Mesenchymal stem cell (in vitro differentiated cells and primary cell): ENCODE data around the gene SMAD3.

ENCODE experiments used
- DNase-seq: peaks from one replicate; pipeline ENCODE4 v3.0.0-alpha.2; 2013
- H2AFZ ChIP-seq: one replicate; pipeline ENCODE4 v1.6.1; 2013; ENCODE audit warnings: low read depth, mild to moderate bottlenecking, control low read depth, inconsistent platforms, low read length, moderate library complexity
- H2AK5ac ChIP-seq: 2 replicates; pipeline ENCODE4 v1.6.1; 2013; ENCODE audit warnings: low read length, moderate library complexity, mild to moderate bottlenecking, inconsistent platforms; ENCODE audit not compliant: severe bottlenecking
- H2BK120ac ChIP-seq: one replicate; pipeline ENCODE4 v1.6.1; 2013; ENCODE audit warnings: low read depth, mild to moderate bottlenecking, inconsistent platforms, low read length, moderate library complexity
- H2BK12ac ChIP-seq, 2 experiments: one replicate each; pipeline ENCODE4 v1.6.1; 2013; ENCODE audit warnings: inconsistent platforms in 2 of 2, low read length in 2 of 2, mild to moderate bottlenecking in 2 of 2, moderate library complexity in 2 of 2, control low read depth in 1 of 2
- H2BK15ac ChIP-seq: one replicate; pipeline ENCODE4 v1.6.1; 2013; ENCODE audit warnings: mild to moderate bottlenecking, low read depth, inconsistent platforms; ENCODE audit not compliant: poor library complexity, severe bottlenecking
- H2BK5ac ChIP-seq: 2 replicates; pipeline ENCODE4 v1.6.1; 2013; ENCODE audit warnings: low read depth, mild to moderate bottlenecking, low read length, control low read depth, inconsistent platforms; ENCODE audit not compliant: poor library complexity, severe bottlenecking
- H3K14ac ChIP-seq, 2 experiments: one replicate each; pipeline ENCODE4 v1.6.1; 2013; ENCODE audit warnings: inconsistent platforms in 2 of 2, low read length in 2 of 2, control low read depth in 1 of 2, mild to moderate bottlenecking in 1 of 2, moderate library complexity in 1 of 2
- H3K18ac ChIP-seq, 2 experiments: one replicate each; pipeline ENCODE4 v1.6.1; 2013; ENCODE audit warnings: inconsistent platforms in 2 of 2, low read length in 2 of 2, control low read depth in 1 of 2, low read depth in 1 of 2, mild to moderate bottlenecking in 1 of 2
- H3K23ac ChIP-seq, 2 experiments: one replicate each; pipeline ENCODE4 v1.6.1; 2013; ENCODE audit warnings: inconsistent platforms in 2 of 2, low read length in 2 of 2, mild to moderate bottlenecking in 2 of 2, moderate library complexity in 2 of 2, control low read depth in 1 of 2
- H3K27ac ChIP-seq: 2 replicates; pipeline ENCODE4 v1.5.1; 2013; ENCODE audit warnings: mild to moderate bottlenecking, moderate library complexity, low read length, control low read depth, inconsistent platforms; ENCODE audit not compliant: poor library complexity, severe bottlenecking
- H3K27me3 ChIP-seq, 2 experiments: 2 replicates each; pipeline versions ENCODE4 v1.6.1 to v1.7.0; 2013; ENCODE audit warnings: low read length in 2 of 2, mild to moderate bottlenecking in 2 of 2, moderate library complexity in 2 of 2, control low read depth in 1 of 2, inconsistent platforms in 1 of 2; ENCODE audit not compliant: control insufficient read depth in 1 of 2, insufficient read depth in 1 of 2
- H3K36me3 ChIP-seq, 2 experiments: 2 replicates each; pipeline versions ENCODE4 v1.6.1 to v1.7.0; 2013; ENCODE audit warnings: low read length in 2 of 2, control low read depth in 1 of 2, inconsistent platforms in 1 of 2, low read depth in 1 of 2, mild to moderate bottlenecking in 1 of 2; ENCODE audit not compliant: insufficient read depth in 2 of 2, control insufficient read depth in 1 of 2
- H3K4ac ChIP-seq, 2 experiments: one replicate each; pipeline ENCODE4 v1.6.1; 2013; ENCODE audit warnings: inconsistent platforms in 2 of 2, low read length in 2 of 2, mild to moderate bottlenecking in 2 of 2, moderate library complexity in 2 of 2, control low read depth in 1 of 2, low read depth in 1 of 2
- H3K4me1 ChIP-seq: 2 replicates; pipeline ENCODE4 v1.6.1; 2013; ENCODE audit warnings: low read depth, low read length, control low read depth; ENCODE audit not compliant: control insufficient read depth, insufficient read depth
- H3K4me2 ChIP-seq: 2 replicates; pipeline ENCODE4 v1.6.1; 2013; ENCODE audit warnings: low read length, mild to moderate bottlenecking, inconsistent platforms; ENCODE audit not compliant: poor library complexity, severe bottlenecking
- H3K4me3 ChIP-seq, 2 experiments: 2 replicates each; pipeline versions ENCODE4 v1.5.1 to v1.7.0; 2013; ENCODE audit warnings: low read length in 2 of 2, mild to moderate bottlenecking in 2 of 2, control low read depth in 1 of 2, low read depth in 1 of 2; ENCODE audit not compliant: insufficient read depth in 1 of 2
- H3K79me1 ChIP-seq: replicated peaks from 2 replicates; pipeline ENCODE4 v1.6.1; 2013; ENCODE audit warnings: mild to moderate bottlenecking, control low read depth, low read length, inconsistent platforms; ENCODE audit not compliant: poor library complexity, severe bottlenecking
- H3K9ac ChIP-seq: 2 replicates; pipeline ENCODE4 v1.7.0; 2013; ENCODE audit warnings: mild to moderate bottlenecking, low read length, moderate library complexity
- H3K9me3 ChIP-seq: 2 replicates; pipeline ENCODE4 v1.7.0; 2013; ENCODE audit warnings: mild to moderate bottlenecking, low read length; ENCODE audit not compliant: control insufficient read depth
- H4K8ac ChIP-seq: one replicate; pipeline ENCODE4 v1.6.1; 2013; ENCODE audit warnings: inconsistent platforms, mild to moderate bottlenecking, low read length, moderate library complexity
- H4K91ac ChIP-seq: one replicate; pipeline ENCODE4 v1.6.1; 2013; ENCODE audit warnings: mild to moderate bottlenecking, low read length, inconsistent platforms
- WGBS: methylation state at CpG from one replicate; pipeline ENCODE4 v1.1.7; 2013; ENCODE audit warnings: mixed read lengths; 5-methylcytosine and 5-hydroxymethylcytosine counted together

The SMAD3 gene

DNA sequence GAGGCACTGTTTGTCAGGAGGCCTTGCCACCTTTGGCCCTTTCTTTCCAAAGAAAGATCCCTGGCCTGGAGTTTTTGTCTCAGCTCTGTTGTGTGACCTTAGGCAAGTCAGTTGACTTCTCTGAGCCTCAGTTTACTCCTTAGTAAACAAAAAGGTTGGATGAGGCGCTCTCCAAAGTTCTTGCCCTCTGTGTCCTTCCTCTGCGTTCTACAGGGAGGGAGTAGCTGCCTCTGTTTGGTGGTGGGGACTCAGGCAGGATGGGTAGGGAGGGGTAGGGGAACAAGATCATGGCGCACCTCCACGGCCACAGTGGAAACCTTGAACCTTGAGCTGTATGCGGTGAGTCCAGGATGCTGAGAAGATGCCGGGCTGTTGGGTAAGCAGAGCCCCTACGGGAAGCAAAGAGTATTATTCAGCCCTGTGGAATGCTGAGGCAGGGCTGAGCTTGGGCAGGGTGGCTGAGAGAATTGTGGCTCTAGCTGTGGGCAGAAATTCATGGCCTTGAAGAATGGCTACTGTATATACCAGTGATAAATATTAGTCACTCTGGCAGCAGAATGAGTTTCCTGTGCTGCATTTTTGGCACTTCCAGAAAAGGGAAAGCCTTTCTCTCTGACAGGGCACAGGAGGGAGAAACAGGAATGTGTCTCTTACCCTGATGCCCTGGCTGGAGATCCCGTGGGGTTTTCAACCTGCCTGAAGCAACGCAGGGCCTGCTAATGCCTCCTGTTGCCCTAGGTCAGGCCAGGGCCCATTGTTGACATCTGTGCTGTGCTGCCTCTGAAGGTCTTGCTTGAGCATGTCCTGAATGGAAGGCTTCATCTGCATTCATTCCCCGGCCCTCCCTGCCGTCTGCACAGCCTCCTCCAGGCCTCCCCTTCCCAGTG, 39.9 kb downstream of the SMAD3 start:
- Histone ChIP-seq H3K4me3 (peak overlapping the region in 1 of 2 experiments; percentile 42), H3K27ac (peak overlapping the region; percentile 81), H3K4me2 (peak overlapping the region; percentile 2), H3K4ac (peak overlapping the region; percentile 87 to 91), H3K9me3 (no peaks in the 10 kb centered on the region), H3K14ac (peak overlapping the region in 1 of 2 experiments; percentile 95), H4K91ac (peak overlapping the region; percentile 98), H3K36me3 (peaks cover 0 to 18% of the 10 kb centered on the region in 2 experiments), H2BK15ac (no peak overlapping the region), H3K18ac (peak overlapping the region; percentile 85 to 94), H2BK120ac (peak overlapping the region; percentile 84), H2BK5ac (no peak overlapping the region), H3K79me1 (peaks cover 15% of the 10 kb centered on the region), H2AK5ac (peak overlapping the region; percentile 95), H4K8ac (peak overlapping the region; percentile 79), H2AFZ (no peak overlapping the region), H3K27me3 (no peaks in the 10 kb centered on the region), H2BK12ac (peak overlapping the region; percentile 96 to 97), H3K9ac (peak overlapping the region; percentile 42), H3K4me1 (peaks cover 54% of the 10 kb centered on the region), H3K23ac (peak overlapping the region in 1 of 2 experiments; percentile 77)
- DNase-seq = peak; percentile 97
- WGBS = 12% methylated on average over 11 of the region's 11 CpGs

DNA sequence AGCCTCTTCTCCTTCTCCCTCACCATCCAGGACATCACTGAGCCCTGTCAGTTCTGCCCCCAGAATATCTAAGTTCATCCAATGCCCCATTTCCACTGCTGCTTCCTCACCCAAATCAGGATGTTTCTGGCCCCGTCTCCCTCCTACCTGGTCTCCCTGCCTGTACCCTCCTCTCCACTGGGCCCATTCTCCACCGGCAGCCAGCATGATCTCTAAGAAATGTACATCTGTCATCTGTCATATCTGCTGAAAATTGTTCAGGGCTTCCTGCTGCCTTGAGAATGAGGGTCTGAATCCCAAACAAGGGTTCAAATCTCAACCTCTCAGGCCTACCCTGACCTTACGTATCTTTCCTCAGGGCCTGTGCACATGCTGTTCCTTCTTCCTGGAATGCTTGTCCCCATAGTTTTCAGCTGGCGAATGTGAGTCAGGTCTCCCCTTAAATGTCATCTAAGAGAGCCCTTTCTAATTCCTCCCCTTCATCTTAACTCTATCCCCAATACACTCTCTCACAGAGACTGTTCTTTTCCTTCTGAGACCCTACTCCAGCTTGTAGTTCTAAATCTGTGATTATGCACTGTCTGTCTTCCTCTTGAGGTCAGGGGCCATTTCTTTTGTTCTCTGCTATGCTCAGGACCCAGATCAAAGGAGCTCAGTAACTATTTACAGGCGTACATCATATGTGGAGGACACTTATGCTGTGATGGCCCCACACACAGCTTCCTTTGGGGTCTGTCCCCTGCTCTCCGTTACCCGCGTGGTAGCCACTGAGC, 40.8 kb downstream of the SMAD3 start:
- Histone ChIP-seq H3K18ac (peak overlapping the region; percentile 73 to 81), H4K8ac (peak overlapping the region; percentile 63), H3K4me3 (peak overlapping the region in 1 of 2 experiments; percentile 8), H2BK12ac (peak overlapping the region; percentile 96 to 97), H3K9ac (peak overlapping the region; percentile 42), H2BK5ac (peak overlapping the region; percentile 5), H2BK120ac (peak overlapping the region; percentile 74), H3K36me3 (peaks cover 0 to 22% of the 10 kb centered on the region in 2 experiments), H3K79me1 (peaks cover 12% of the 10 kb centered on the region), H3K4me2 (no peak overlapping the region), H3K4me1 (peaks cover 56% of the 10 kb centered on the region), H4K91ac (peak overlapping the region; percentile 98), H3K4ac (peak overlapping the region; percentile 87 to 91), H3K14ac (peak overlapping the region in 1 of 2 experiments; percentile 95), H3K27me3 (no peaks in the 10 kb centered on the region), H2AFZ (no peak overlapping the region), H3K27ac (peak overlapping the region; percentile 80), H2AK5ac (peak overlapping the region; percentile 95), H2BK15ac (peak overlapping the region; percentile 50), H3K9me3 (peaks cover 3% of the 10 kb centered on the region), H3K23ac (peak overlapping the region in 1 of 2 experiments; percentile 23)
- no peak for DNase-seq
- WGBS = 44% methylated on average over 8 of the region's 8 CpGs

DNA sequence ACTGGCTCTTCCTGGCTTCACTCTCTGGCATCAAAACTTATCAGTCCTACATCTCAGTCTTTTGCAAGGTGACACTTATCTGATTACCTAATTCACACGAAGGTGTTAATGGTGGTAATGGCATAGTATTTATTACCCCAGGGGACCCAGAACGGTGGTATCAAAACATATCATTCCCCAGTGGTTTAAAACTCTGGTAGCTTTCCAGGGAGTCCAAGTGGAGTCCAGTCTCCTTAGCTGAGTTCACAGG, 41.3 kb downstream of the SMAD3 start:
- H2BK12ac ChIP-seq = peak overlapping the region; percentile 90 to 96
- peak overlapping the region; percentile 73 to 81 for H3K18ac ChIP-seq
- peak overlapping the region; percentile 93 for H4K91ac ChIP-seq
- peaks cover 12% of the 10 kb centered on the region for H3K79me1 ChIP-seq
- peak overlapping the region; percentile 26 for H2BK15ac ChIP-seq
- no peak overlapping the region for H2AFZ ChIP-seq
- H3K4me2 ChIP-seq = no peak overlapping the region
- H2AK5ac ChIP-seq = peak overlapping the region; percentile 95
- H3K14ac ChIP-seq = no peak overlapping the region
- H3K4me1 ChIP-seq = peaks cover 55% of the 10 kb centered on the region
- WGBS = 0% methylated on average over 1 of the region's 2 CpGs
- H3K9me3 ChIP-seq = peaks cover 7% of the 10 kb centered on the region
- H3K27ac ChIP-seq = peak overlapping the region; percentile 80
- peaks cover 0 to 26% of the 10 kb centered on the region in 2 experiments for H3K36me3 ChIP-seq
- H3K27me3 ChIP-seq = no peaks in the 10 kb centered on the region
- no peak for DNase-seq
- H2BK120ac ChIP-seq = no peak overlapping the region
- peak overlapping the region in 1 of 2 experiments; percentile 87 for H3K4ac ChIP-seq
- H3K9ac ChIP-seq = peak overlapping the region; percentile 30
- H2BK5ac ChIP-seq = no peak overlapping the region
- H3K23ac ChIP-seq = no peak overlapping the region
- peak overlapping the region; percentile 59 for H4K8ac ChIP-seq
- no peak overlapping the region for H3K4me3 ChIP-seq
